Stomach (tissue), 9 donors: ENCODE data around the gene EXT2. TPM values are rescaled to one million over a fixed set of nuclear protein-coding genes. Genes with fewer than 3 reads are reported as not detected.

ENCODE experiments used
- DNase-seq, 2 donors: peaks; one replicate each; pipeline versions ENCODE4 v3.0.0 to v3.0.0-alpha.2; 2013 to 2019
- H3K27ac ChIP-seq, 5 donors: fragments of 200-600 bp in 4 of 5; sonication (generic) in 4 of 5; one replicate each; pipeline ENCODE4 v1.5.1; 2013 to 2019; ENCODE audit warnings: mild to moderate bottlenecking in 1 of 5, moderate library complexity in 1 of 5
- H3K27me3 ChIP-seq, 3 donors: fragments of 200-600 bp; sonication (generic); one replicate each; pipeline ENCODE4 v1.5.1; 2017 to 2019; ENCODE audit warnings: mixed run types in 1 of 3
- H3K36me3 ChIP-seq, 4 donors: fragments of 200-600 bp; sonication (generic); 1 replicate in 3 of 4; 2 replicates in 1 of 4; pipeline ENCODE4 v1.5.1; 2016 to 2019
- H3K4me1 ChIP-seq, 4 donors: fragments of 200-600 bp; sonication (generic); one replicate each; pipeline ENCODE4 v1.5.1; 2016 to 2019
- H3K4me3 ChIP-seq, 4 donors: fragments of 200-600 bp; sonication (generic) in 3 of 4; one replicate each; pipeline ENCODE4 v1.5.1; 2016 to 2019; ENCODE audit warnings: mild to moderate bottlenecking in 1 of 4
- H3K9me3 ChIP-seq, 4 donors: fragments of 200-600 bp; sonication (generic); one replicate each; pipeline ENCODE4 v1.5.1; 2016 to 2019
- EP300 ChIP-seq: sonication (generic); formaldehyde crosslinking; IDR thresholded peaks from one replicate; pipeline ENCODE4 v1.6.1; 2017; ENCODE audit warnings: antibody characterized with exemption
- POLR2A ChIP-seq, 4 donors: fragments of 450-650 bp; IDR thresholded peaks; one replicate each; pipeline ENCODE4 v1.6.1; 2016; ENCODE audit warnings: antibody characterized with exemption in 4 of 4, control low read depth in 2 of 4, mild to moderate bottlenecking in 1 of 4, moderate library complexity in 1 of 4
- POLR2AphosphoS5 ChIP-seq, 3 donors: sonication (generic); formaldehyde crosslinking; IDR thresholded peaks; one replicate each; pipeline ENCODE4 v1.6.1; 2016; ENCODE audit warnings: antibody characterized with exemption in 3 of 3
- WGBS, 5 donors: extraction: QIAGEN DNeasy Blood & Tissue Kit in 3 of 5; methylation state at CpG; one replicate each; pipeline versions ENCODE4 v1.1.5 to v1.1.7; 2013 to 2018; 5-methylcytosine and 5-hydroxymethylcytosine counted together
- intact Hi-C: fragments of 100-400 bp; cut with DNase I; formaldehyde crosslinking; loops from one replicate; pipeline ENCODE4 v1.15.1; 2023; ENCODE audit warnings: low total_unique reads
- polyA plus RNA-seq, 3 donors: library from polyadenylated mRNA; stranded (reverse); fragments of 200-250 nt; gene quantifications; one replicate each; pipeline ENCODE4 v1.2.3, GENCODE V29; 2013
- total RNA-seq, 5 donors: library from RNA; depleted of rRNA; stranded (reverse); fragments of >200 nt; gene quantifications; one replicate each; pipeline versions ENCODE4 v1.1.0 to v1.2.3, GENCODE V29; 2014 to 2016
- TF ChIP-seq, protein P1 (sequence below), 7 experiments: fragments of 450-650 bp in 4 of 7; fragments of 200-600 bp in 3 of 7; sonication (generic) in 3 of 7; IDR thresholded peaks; one replicate each; pipeline ENCODE4 v1.5.1; 2016 to 2019; ENCODE audit warnings: antibody characterized with exemption in 7 of 7, control low read depth in 2 of 7, mild to moderate bottlenecking in 1 of 7
- donor health status: healthy with polysubstance abuse.
- donor health status: Bipolar disorder and iron deficiency.
- donor health status: healthy.

The EXT2 gene
- total and polyA plus RNA-seq, 8 donors: 10.5 to 93.8 (median 16.0) TPM

GRCh38 chr11:44264438-44264749, 168.9 kb downstream of the EXT2 start:
- intact Hi-C loops: no loop called here
- H3K36me3 ChIP-seq: no peaks in the 10 kb centered on the region
- TF ChIP-seq EP300 (no peak), POLR2AphosphoS5 (IDR thresholded peaks at IDR 0.05) (no peak), POLR2A (IDR thresholded peaks at IDR 0.05) (no peak)
- H3K27me3 ChIP-seq: peaks cover 0 to 19% (median 0%) of the 10 kb centered on the region in 3 donors
- 67 to 98% (median 71%) methylated on average over 7 to 8 of the region's 8 CpGs for WGBS, 5 donors
- no peaks in the 10 kb centered on the region for H3K9me3 ChIP-seq
- H3K4me3 ChIP-seq: no peak overlapping the region
- DNase-seq: no peak
- no peak overlapping the region for H3K27ac ChIP-seq
- no peaks in the 10 kb centered on the region for H3K4me1 ChIP-seq

DNA sequence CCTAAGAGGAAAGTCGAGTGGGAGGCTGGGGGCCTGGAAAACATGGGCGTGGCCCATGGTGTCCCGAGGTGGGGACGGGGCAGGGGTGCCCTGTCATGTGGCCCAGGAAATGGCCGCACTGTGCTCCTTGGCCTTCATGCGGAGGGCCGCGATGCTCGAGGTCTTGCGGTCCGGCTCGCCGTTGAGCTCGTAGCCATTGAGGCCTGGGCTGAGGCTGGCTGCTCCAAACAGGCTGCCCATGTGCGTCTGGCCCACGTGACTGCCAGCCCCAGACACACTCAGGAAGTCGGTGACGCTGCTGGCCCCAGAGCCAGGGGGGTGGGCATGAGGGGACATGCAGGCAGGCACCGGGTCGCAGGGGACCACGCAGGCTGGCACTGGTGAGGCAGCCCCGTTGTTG, 169.3 kb downstream of the EXT2 start:
- DNase-seq: no peak
- Histone ChIP-seq H3K27me3 (peaks cover 0 to 19% (median 0%) of the 10 kb centered on the region in 3 donors), H3K4me3 (no peak overlapping the region), H3K27ac (no peak overlapping the region), H3K36me3 (no peaks in the 10 kb centered on the region), H3K4me1 (no peaks in the 10 kb centered on the region), H3K9me3 (no peaks in the 10 kb centered on the region)
- TF ChIP-seq POLR2AphosphoS5 (IDR thresholded peaks at IDR 0.05) (no peak), EP300 (no peak), POLR2A (IDR thresholded peaks at IDR 0.05) (no peak)
- TF ChIP-seq, protein P1, sequence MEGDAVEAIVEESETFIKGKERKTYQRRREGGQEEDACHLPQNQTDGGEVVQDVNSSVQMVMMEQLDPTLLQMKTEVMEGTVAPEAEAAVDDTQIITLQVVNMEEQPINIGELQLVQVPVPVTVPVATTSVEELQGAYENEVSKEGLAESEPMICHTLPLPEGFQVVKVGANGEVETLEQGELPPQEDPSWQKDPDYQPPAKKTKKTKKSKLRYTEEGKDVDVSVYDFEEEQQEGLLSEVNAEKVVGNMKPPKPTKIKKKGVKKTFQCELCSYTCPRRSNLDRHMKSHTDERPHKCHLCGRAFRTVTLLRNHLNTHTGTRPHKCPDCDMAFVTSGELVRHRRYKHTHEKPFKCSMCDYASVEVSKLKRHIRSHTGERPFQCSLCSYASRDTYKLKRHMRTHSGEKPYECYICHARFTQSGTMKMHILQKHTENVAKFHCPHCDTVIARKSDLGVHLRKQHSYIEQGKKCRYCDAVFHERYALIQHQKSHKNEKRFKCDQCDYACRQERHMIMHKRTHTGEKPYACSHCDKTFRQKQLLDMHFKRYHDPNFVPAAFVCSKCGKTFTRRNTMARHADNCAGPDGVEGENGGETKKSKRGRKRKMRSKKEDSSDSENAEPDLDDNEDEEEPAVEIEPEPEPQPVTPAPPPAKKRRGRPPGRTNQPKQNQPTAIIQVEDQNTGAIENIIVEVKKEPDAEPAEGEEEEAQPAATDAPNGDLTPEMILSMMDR (IDR thresholded peaks at IDR 0.05): no peak
- intact Hi-C loops: no loop called here
- 84 to 89% (median 88%) methylated on average over 15 to 22 of the region's 22 CpGs for WGBS, 5 donors

GRCh38 chr11:44266056-44266780, 170.7 kb downstream of the EXT2 start:
- Histone ChIP-seq H3K27me3 (peaks cover 0 to 29% (median 0%) of the 10 kb centered on the region in 3 donors), H3K4me3 (no peak overlapping the region), H3K4me1 (no peaks in the 10 kb centered on the region), H3K9me3 (no peaks in the 10 kb centered on the region), H3K27ac (no peak overlapping the region), H3K36me3 (no peaks in the 10 kb centered on the region)
- TF ChIP-seq, protein P1 (IDR thresholded peaks at IDR 0.05): no peak
- TF ChIP-seq POLR2AphosphoS5 (IDR thresholded peaks at IDR 0.05) (no peak), POLR2A (IDR thresholded peaks at IDR 0.05) (no peak), EP300 (no peak)
- intact Hi-C loops: no loop called here
- no peak for DNase-seq
- WGBS, 5 donors: 76 to 84% (median 78%) methylated on average over 7 to 9 of the region's 9 CpGs

- H3K4me3 ChIP-seq: no peak overlapping the region
- no peaks in the 10 kb centered on the region for H3K9me3 ChIP-seq
- H3K4me1 ChIP-seq: no peaks in the 10 kb centered on the region
- no peak overlapping the region for H3K27ac ChIP-seq
- H3K27me3 ChIP-seq: peaks cover 0 to 29% (median 0%) of the 10 kb centered on the region in 3 donors
- no peak for DNase-seq
- WGBS, 5 donors: 76 to 89% (median 84%) methylated on average over 19 to 24 of the region's 24 CpGs
- no peaks in the 10 kb centered on the region for H3K36me3 ChIP-seq
- no peak for TF ChIP-seq EP300
- no peak for TF ChIP-seq POLR2AphosphoS5 (IDR thresholded peaks at IDR 0.05)
- TF ChIP-seq POLR2A (IDR thresholded peaks at IDR 0.05): no peak
- TF ChIP-seq, protein P1 (IDR thresholded peaks at IDR 0.05): no peak
- intact Hi-C loops: no loop called here
Measured at GRCh38 chr11:44267006-44267749, 171.7 kb downstream of the EXT2 start.
